Duodenal mucosa (tissue), 2 donors: ENCODE data around the gene BCAS3.

Experiments used
- H3K27ac ChIP-seq: one replicate; pipeline ENCODE4 v1.7.0; 2013; ENCODE audit warnings: low read depth, low read length
- H3K27me3 ChIP-seq, 2 donors: one replicate each; pipeline ENCODE4 v1.7.0; 2013; ENCODE audit warnings: low read length in 2 of 2, control low read depth in 1 of 2; ENCODE audit not compliant: insufficient read depth in 2 of 2, control insufficient read depth in 1 of 2
- H3K36me3 ChIP-seq, 2 donors: one replicate each; pipeline ENCODE4 v1.7.0; 2013; ENCODE audit warnings: low read length in 2 of 2, control low read depth in 1 of 2; ENCODE audit not compliant: insufficient read depth in 2 of 2, control insufficient read depth in 1 of 2
- H3K4me1 ChIP-seq, 2 donors: one replicate each; pipeline ENCODE4 v1.7.0; 2013; ENCODE audit warnings: low read length in 2 of 2, control low read depth in 1 of 2; ENCODE audit not compliant: insufficient read depth in 2 of 2, control insufficient read depth in 1 of 2
- H3K4me3 ChIP-seq, 2 donors: one replicate each; pipeline ENCODE4 v1.7.0; 2013; ENCODE audit warnings: low read length in 2 of 2, low read depth in 1 of 2
- H3K9ac ChIP-seq, 2 donors: one replicate each; pipeline ENCODE4 v1.7.0; 2013; ENCODE audit warnings: low read length in 2 of 2, low read depth in 1 of 2
- H3K9me3 ChIP-seq, 2 donors: one replicate each; pipeline ENCODE4 v1.7.0; 2013; ENCODE audit warnings: low read length in 2 of 2, control low read depth in 1 of 2; ENCODE audit not compliant: control insufficient read depth in 1 of 2

BCAS3 gene

GRCh38 chr17:61420052-61420451, 742.4 kb downstream of the BCAS3 start:
- Histone ChIP-seq H3K27me3 (peaks cover 12 to 38% of the 10 kb centered on the region in 2 donors), H3K36me3 (no peaks in the 10 kb centered on the region), H3K4me3 (no peak overlapping the region), H3K9me3 (no peaks in the 10 kb centered on the region), H3K9ac (no peak overlapping the region), H3K27ac (no peak overlapping the region), H3K4me1 (no peaks in the 10 kb centered on the region)

- no peak overlapping the region for H3K9ac ChIP-seq
- H3K27ac ChIP-seq, result no peak overlapping the region
- no peaks in the 10 kb centered on the region for H3K36me3 ChIP-seq
- H3K4me1 ChIP-seq, result no peaks in the 10 kb centered on the region
- no peaks in the 10 kb centered on the region for H3K9me3 ChIP-seq
- no peak overlapping the region for H3K4me3 ChIP-seq
- H3K27me3 ChIP-seq, result peaks cover 12 to 38% of the 10 kb centered on the region in 2 donors
Measured at GRCh38 chr17:61420745-61421398, 743.2 kb downstream of the BCAS3 start.

- Histone ChIP-seq H3K9ac (no peak overlapping the region), H3K4me1 (no peaks in the 10 kb centered on the region), H3K27me3 (peaks cover 12 to 38% of the 10 kb centered on the region in 2 donors), H3K9me3 (no peaks in the 10 kb centered on the region), H3K27ac (no peak overlapping the region), H3K36me3 (no peaks in the 10 kb centered on the region), H3K4me3 (no peak overlapping the region)
Measured at GRCh38 chr17:61421460-61421859, 743.8 kb downstream of the BCAS3 start.

- Histone ChIP-seq H3K27me3 (peaks cover 12 to 38% of the 10 kb centered on the region in 2 donors), H3K4me3 (no peak overlapping the region), H3K9ac (no peak overlapping the region), H3K9me3 (no peaks in the 10 kb centered on the region), H3K4me1 (no peaks in the 10 kb centered on the region), H3K27ac (no peak overlapping the region), H3K36me3 (no peaks in the 10 kb centered on the region)
Measured at GRCh38 chr17:61422116-61422799, 744.6 kb downstream of the BCAS3 start.

- Histone ChIP-seq H3K27me3 (peaks cover 12 to 38% of the 10 kb centered on the region in 2 donors), H3K36me3 (no peaks in the 10 kb centered on the region), H3K27ac (no peak overlapping the region), H3K4me3 (no peak overlapping the region), H3K9ac (no peak overlapping the region), H3K9me3 (no peaks in the 10 kb centered on the region), H3K4me1 (no peaks in the 10 kb centered on the region)
Measured at GRCh38 chr17:61422869-61423268, 745.2 kb downstream of the BCAS3 start.

GRCh38 chr17:61423967-61424649, 746.5 kb downstream of the BCAS3 start:
- no peaks in the 10 kb centered on the region for H3K9me3 ChIP-seq
- peaks cover 12 to 38% of the 10 kb centered on the region in 2 donors for H3K27me3 ChIP-seq
- no peaks in the 10 kb centered on the region for H3K36me3 ChIP-seq
- no peaks in the 10 kb centered on the region for H3K4me1 ChIP-seq
- no peak overlapping the region for H3K9ac ChIP-seq
- no peak overlapping the region for H3K4me3 ChIP-seq
- no peak overlapping the region for H3K27ac ChIP-seq

GRCh38 chr17:61425682-61426481, 748.2 kb downstream of the BCAS3 start:
- Histone ChIP-seq H3K9ac (no peak overlapping the region), H3K27ac (no peak overlapping the region), H3K4me1 (no peaks in the 10 kb centered on the region), H3K9me3 (no peaks in the 10 kb centered on the region), H3K36me3 (no peaks in the 10 kb centered on the region), H3K4me3 (no peak overlapping the region), H3K27me3 (peaks cover 3 to 30% of the 10 kb centered on the region in 2 donors)

- Histone ChIP-seq H3K9me3 (no peaks in the 10 kb centered on the region), H3K27ac (no peak overlapping the region), H3K9ac (no peak overlapping the region), H3K36me3 (no peaks in the 10 kb centered on the region), H3K4me1 (no peaks in the 10 kb centered on the region), H3K4me3 (no peak overlapping the region), H3K27me3 (peaks cover 3 to 24% of the 10 kb centered on the region in 2 donors)
Measured at GRCh38 chr17:61426482-61427304, 749.0 kb downstream of the BCAS3 start.

GRCh38 chr17:61427567-61427966, 749.9 kb downstream of the BCAS3 start:
- H3K36me3 ChIP-seq, result no peaks in the 10 kb centered on the region
- no peak overlapping the region for H3K27ac ChIP-seq
- no peaks in the 10 kb centered on the region for H3K9me3 ChIP-seq
- H3K4me1 ChIP-seq, result no peaks in the 10 kb centered on the region
- H3K4me3 ChIP-seq, result no peak overlapping the region
- H3K27me3 ChIP-seq, result peaks cover 3 to 19% of the 10 kb centered on the region in 2 donors
- no peak overlapping the region for H3K9ac ChIP-seq
